ENCODE data around the gene ALK.

- TF ChIP-seq CTCF (IDR thresholded peaks at IDR 0.05; ENCODE audit: low read depth, low read length) (no peak), POLR2A (IDR thresholded peaks at IDR 0.05; ENCODE audit: extremely low read depth, insufficient read length) (no peak), MAX (IDR thresholded peaks at IDR 0.05; ENCODE audit: low read depth, low read length) (no peak)
These were observed 398.3 kb downstream of the ALK start for GRCh38 chr2:29522951-29523669.

Measured in NB4 (cell line).